Right lobe of liver (tissue), 4 donors: Measurements from ENCODE around the gene HBS1L.

ENCODE experiments used
- CTCF ChIP-seq, 4 donors: fragments of 200-600 bp in 3 of 4; fragments of 450-650 bp in 1 of 4; IDR thresholded peaks; one replicate each; pipeline versions ENCODE4 v1.5.1 to v1.8.0; 2016 to 2022; ENCODE audit warnings: antibody characterized with exemption in 4 of 4, mild to moderate bottlenecking in 2 of 4
- POLR2A ChIP-seq: fragments of 450-650 bp; IDR thresholded peaks from one replicate; pipeline ENCODE4 v1.6.1; 2017; ENCODE audit warnings: antibody characterized with exemption, mild to moderate bottlenecking
- donor health status: DM: no; HTN: no; CAD: no.
- donor health status: DM: no; HTN: no; CAD: no.
- donor health status: DM: no; HTN: yes; CAD: no.

GRCh38 chr6:135014353-135014832, 40.2 kb downstream of the HBS1L start:
- no peak for TF ChIP-seq CTCF (IDR thresholded peaks at IDR 0.05)
- TF ChIP-seq POLR2A: no peak
